ENCODE data around the gene VNN1.

The VNN1 gene

DNA sequence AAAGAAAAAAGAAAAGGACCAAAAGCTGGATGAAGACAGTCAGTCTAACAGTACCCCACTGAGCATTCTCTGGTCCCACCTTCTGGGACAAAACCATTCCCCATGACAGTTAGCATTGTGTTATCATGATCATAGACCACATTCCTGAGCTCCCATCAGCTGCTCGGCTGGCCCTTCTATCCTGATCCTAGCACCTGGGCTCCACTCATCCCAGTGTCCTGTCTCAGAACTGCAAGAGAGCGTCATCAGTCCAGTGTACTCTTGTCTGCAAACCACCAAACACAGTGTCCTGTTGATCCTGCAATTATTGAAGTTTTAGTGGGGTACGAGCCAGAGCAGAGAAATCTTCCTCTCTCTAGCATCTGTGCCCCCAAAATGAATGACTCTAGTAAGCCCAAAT, 38.9 kb downstream of the VNN1 start:
- no peak overlapping the region for H3K27ac ChIP-seq
- TF ChIP-seq CTCF (IDR thresholded peaks at IDR 0.05) (no peak), ZFX (IDR thresholded peaks at IDR 0.05; ENCODE audit: borderline replicate concordance) (no peak)

GRCh38 chr6:132673376-132674094, 40.3 kb downstream of the VNN1 start:
- TF ChIP-seq CTCF (IDR thresholded peaks at IDR 0.05) = no peak
- no peak for TF ChIP-seq ZFX (IDR thresholded peaks at IDR 0.05; ENCODE audit: borderline replicate concordance)
- no peak overlapping the region for H3K27ac ChIP-seq

DNA sequence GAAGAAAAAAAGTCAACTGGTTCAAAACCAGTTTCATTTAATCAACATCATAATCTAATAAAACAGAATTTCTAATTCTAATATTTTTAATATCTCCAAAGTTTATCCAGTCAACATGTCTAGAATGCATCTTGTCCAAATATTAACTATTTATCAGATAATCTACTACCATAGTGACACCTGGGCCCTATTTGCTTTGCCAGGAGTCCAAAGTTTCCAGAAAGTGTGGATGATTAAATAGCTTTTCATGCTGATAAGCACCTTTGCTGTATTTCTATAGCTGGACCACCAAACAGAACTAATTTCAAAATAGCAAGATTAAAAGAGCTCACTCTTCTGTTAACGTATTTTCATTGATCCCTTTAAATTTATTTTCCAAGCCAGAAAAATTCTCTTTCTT, 42.6 kb downstream of the VNN1 start:
- TF ChIP-seq CTCF (IDR thresholded peaks at IDR 0.05) (no peak), ZFX (IDR thresholded peaks at IDR 0.05; ENCODE audit: borderline replicate concordance) (no peak)
- no peak overlapping the region for H3K27ac ChIP-seq

- no peak overlapping the region for H3K27ac ChIP-seq
- peak; percentile 75 for TF ChIP-seq CTCF (IDR thresholded peaks at IDR 0.05)
- TF ChIP-seq ZFX (IDR thresholded peaks at IDR 0.05; ENCODE audit: borderline replicate concordance) = no peak
These were observed 44.1 kb downstream of the VNN1 start for GRCh38 chr6:132669690-132670291.

- TF ChIP-seq ZFX (IDR thresholded peaks at IDR 0.05; ENCODE audit: borderline replicate concordance) (no peak), CTCF (IDR thresholded peaks at IDR 0.05) (no peak)
- no peak overlapping the region for H3K27ac ChIP-seq
These were observed 47.7 kb downstream of the VNN1 start for GRCh38 chr6:132666118-132666517.

- TF ChIP-seq ZFX (IDR thresholded peaks at IDR 0.05; ENCODE audit: borderline replicate concordance) = no peak
- TF ChIP-seq CTCF (IDR thresholded peaks at IDR 0.05) = no peak
- no peak overlapping the region for H3K27ac ChIP-seq
These were observed 49.4 kb downstream of the VNN1 start for GRCh38 chr6:132664309-132665034.

DNA sequence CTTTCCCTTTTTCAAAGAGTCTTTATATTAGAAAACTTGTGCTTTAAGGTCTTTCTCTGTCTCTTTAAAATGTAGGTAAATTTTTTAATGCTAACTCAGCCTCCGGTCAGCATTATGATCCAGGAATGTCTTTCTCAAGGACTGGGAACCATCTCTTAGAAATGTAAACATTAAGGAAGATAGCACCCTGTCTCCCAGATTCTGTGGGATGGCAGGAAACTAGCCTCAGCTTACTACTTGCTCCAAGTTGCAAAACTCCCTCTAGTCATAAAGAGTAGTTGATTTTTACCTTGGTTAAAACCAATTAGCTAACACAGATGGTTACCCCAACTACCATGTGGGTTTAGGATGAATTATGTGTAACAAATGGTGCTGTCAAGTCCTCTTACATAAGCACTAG, 50.2 kb downstream of the VNN1 start:
- no peak overlapping the region for H3K27ac ChIP-seq
- TF ChIP-seq ZFX (IDR thresholded peaks at IDR 0.05; ENCODE audit: borderline replicate concordance) (no peak), CTCF (IDR thresholded peaks at IDR 0.05) (no peak)

Data from 22Rv1 (cell line).